GOT3 (cell line): ENCODE data around the gene MYH14.
"Not testable (repeated sequence)": the region's sequence is repeated elsewhere in the genome, so short reads cannot be mapped to it uniquely, and the experiment has no call there.

Source experiments
- DNase-seq: peaks from one replicate; lab custom pipeline; 2025; ENCODE audit warnings: mixed read lengths; lab: John Stamatoyannopoulos, UW

MYH14 gene

GRCh38 chr19:50333235-50333736, 129.9 kb downstream of the MYH14 start:
- DNase-seq: no peak

GRCh38 chr19:50333737-50334617, 130.6 kb downstream of the MYH14 start:
- no peak for DNase-seq

- no peak for DNase-seq
Measured at GRCh38 chr19:50334741-50335421, 131.5 kb downstream of the MYH14 start.

GRCh38 chr19:50337031-50337430, 133.6 kb downstream of the MYH14 start:
- DNase-seq: not testable (repeated sequence)

GRCh38 chr19:50340331-50340730, 136.9 kb downstream of the MYH14 start:
- no peak for DNase-seq

- DNase-seq: no peak
Measured at GRCh38 chr19:50341091-50341564, 137.7 kb downstream of the MYH14 start.

- DNase-seq: no peak
Measured at GRCh38 chr19:50344661-50345318, 141.4 kb downstream of the MYH14 start.

GRCh38 chr19:50347089-50347581, 143.7 kb downstream of the MYH14 start:
- DNase-seq: not testable (repeated sequence)

GRCh38 chr19:50349277-50350057, 146.0 kb downstream of the MYH14 start:
- DNase-seq: no peak

GRCh38 chr19:50352242-50352641, 148.8 kb downstream of the MYH14 start:
- DNase-seq: no peak

GRCh38 chr19:50353487-50353880, 150.1 kb downstream of the MYH14 start:
- DNase-seq: not testable (repeated sequence)

GRCh38 chr19:50356691-50357177, 153.3 kb downstream of the MYH14 start:
- DNase-seq: no peak

GRCh38 chr19:50357178-50358100, 154.0 kb downstream of the MYH14 start:
- peak; percentile 27 for DNase-seq

GRCh38 chr19:50358483-50359327, 155.3 kb downstream of the MYH14 start:
- DNase-seq: peak; percentile 46

- no peak for DNase-seq
Measured at GRCh38 chr19:50359328-50359818, 156.0 kb downstream of the MYH14 start.
